B cell (primary cell): ENCODE results near the gene BOK. TPM values are rescaled to one million over a fixed set of nuclear protein-coding genes. Genes with fewer than 3 reads are reported as not detected.

Source experiments
- ATAC-seq: fragments of 200-7000 bp; cut with Tn5 transposase; one replicate; pipeline ENCODE4 v1.10.0; 2021; ENCODE audit warnings: low read depth, mild to moderate bottlenecking, moderate number of reproducible peaks, moderate library complexity
- CTCF ChIA-PET: fragments of 350-600 bp; sonication (Branson Sonifier 250); formaldehyde crosslinking; loops from one replicate; lab custom pipeline; 2021; ENCODE audit warnings: antibody characterized with exemption, inconsistent platforms; lab: Charles Lee
- POLR2A ChIA-PET: fragments of 350-600 bp; sonication (Branson Sonifier 250); formaldehyde crosslinking; loops from one replicate; lab custom pipeline; 2021; ENCODE audit warnings: antibody characterized with exemption; lab: Charles Lee
- DNase-seq: peaks from one replicate; pipeline ENCODE4 v3.0.0; 2013
- H2AFZ ChIP-seq: 2 replicates; pipeline ENCODE4 v1.6.1; 2012; ENCODE audit warnings: mild to moderate bottlenecking, low read depth, low read length; ENCODE audit not compliant: insufficient read depth, poor library complexity, severe bottlenecking
- H3K27ac ChIP-seq, 2 donors: 1 replicate in 1 of 2; 2 replicates in 1 of 2; pipeline ENCODE4 v1.5.1; 2012 to 2013; ENCODE audit warnings: low read length in 2 of 2, mild to moderate bottlenecking in 2 of 2, moderate library complexity in 1 of 2
- H3K27me3 ChIP-seq, 4 experiments: fragments of 200-600 bp in 1 of 4; sonication (generic) in 1 of 4; replicated peaks in 1 of 4; 1 replicate in 2 of 4; 2 replicates in 2 of 4; pipeline versions ENCODE4 v1.6.1 to v1.7.0; 2013 to 2016; ENCODE audit warnings: low read length in 3 of 4, mild to moderate bottlenecking in 2 of 4, mixed read lengths in 1 of 4, moderate library complexity in 1 of 4; ENCODE audit not compliant: insufficient read depth in 4 of 4, control insufficient read depth in 3 of 4; ENCODE audit errors: control extremely low read depth in 1 of 4
- H3K36me3 ChIP-seq, 2 experiments: replicated peaks in 1 of 2; 1 replicate in 1 of 2; 2 replicates in 1 of 2; pipeline versions ENCODE4 v1.6.1 to v1.7.1; 2013; ENCODE audit warnings: low read length in 1 of 2; ENCODE audit not compliant: insufficient read depth in 2 of 2, control insufficient read depth in 1 of 2; ENCODE audit errors: control extremely low read depth in 1 of 2, extremely low read depth in 1 of 2
- H3K4me1 ChIP-seq, 2 donors: fragments of 200-600 bp in 1 of 2; sonication (generic) in 1 of 2; 1 replicate in 1 of 2; 2 replicates in 1 of 2; pipeline versions ENCODE4 v1.5.1 to v1.6.1; 2013 to 2017; ENCODE audit warnings: low read length in 2 of 2; ENCODE audit not compliant: control insufficient read depth in 2 of 2, insufficient read depth in 2 of 2
- H3K4me2 ChIP-seq: replicated peaks from 2 replicates; pipeline ENCODE3; 2012; ENCODE audit warnings: mild to moderate bottlenecking, low read depth, low read length; ENCODE audit not compliant: poor library complexity, severe bottlenecking
- H3K4me3 ChIP-seq, 5 experiments: fragments of 200-600 bp in 1 of 5; sonication (generic) in 1 of 5; 1 replicate in 3 of 5; 2 replicates in 2 of 5; pipeline versions ENCODE4 v1.5.1 to v1.7.0; 2011 to 2016; ENCODE audit warnings: low read length in 4 of 5, mild to moderate bottlenecking in 4 of 5, low read depth in 2 of 5, control low read depth in 1 of 5, moderate library complexity in 1 of 5; ENCODE audit not compliant: insufficient read depth in 1 of 5; ENCODE audit errors: control extremely low read depth in 1 of 5, extremely low read depth in 1 of 5
- H3K79me2 ChIP-seq: fragments of 200-600 bp; sonication (generic); one replicate; pipeline ENCODE4 v1.6.0; 2016; ENCODE audit warnings: low read length; ENCODE audit not compliant: control insufficient read depth, insufficient read depth
- H3K9ac ChIP-seq: fragments of 200-600 bp; sonication (generic); 2 replicates; pipeline ENCODE4 v1.6.1; 2017; ENCODE audit warnings: mild to moderate bottlenecking, low read length, moderate library complexity
- H3K9me3 ChIP-seq, 3 donors: one replicate each; pipeline versions ENCODE4 v1.6.1 to v1.7.1; 2013; ENCODE audit warnings: low read length in 2 of 3; ENCODE audit not compliant: control insufficient read depth in 2 of 3, insufficient read depth in 1 of 3; ENCODE audit errors: control extremely low read depth in 1 of 3
- H4K20me1 ChIP-seq: 2 replicates; pipeline ENCODE4 v1.6.0; 2012; ENCODE audit warnings: mild to moderate bottlenecking, low read length; ENCODE audit not compliant: insufficient read depth, control insufficient read depth, poor library complexity, severe bottlenecking
- H3K27ac Mint-ChIP-seq: one replicate; pipeline ENCODE4 v1.8.0; 2021; ENCODE audit warnings: mixed read lengths
- H3K27me3 Mint-ChIP-seq: one replicate; pipeline ENCODE4 v1.8.0; 2021; ENCODE audit warnings: mixed read lengths
- H3K4me1 Mint-ChIP-seq: one replicate; pipeline ENCODE4 v1.8.0; 2021; ENCODE audit warnings: mixed read lengths
- H3K4me3 Mint-ChIP-seq: one replicate; pipeline ENCODE4 v1.8.0; 2021; ENCODE audit warnings: mixed read lengths
- H3K9me3 Mint-ChIP-seq: one replicate; pipeline ENCODE4 v1.8.0; 2022; ENCODE audit warnings: mixed read lengths; ENCODE audit not compliant: insufficient read depth
- EZH2 ChIP-seq: IDR thresholded peaks from 2 replicates; pipeline ENCODE4 v1.6.1; 2012; ENCODE audit warnings: borderline replicate concordance, low read depth, mild to moderate bottlenecking, moderate library complexity, low read length; ENCODE audit not compliant: insufficient read depth, poor library complexity, severe bottlenecking
- WGBS: methylation state at CpG from one replicate; pipeline ENCODE4 v1.1.5; 2013; ENCODE audit warnings: missing lambda C conversion rate; ENCODE audit not compliant: insufficient coverage; 5-methylcytosine and 5-hydroxymethylcytosine counted together
- intact Hi-C: fragments of 100-400 bp; cut with micrococcal nuclease; formaldehyde crosslinking; loops from one replicate; pipeline ENCODE4 v1.10.0; 2022
- polyA plus RNA-seq: library from polyadenylated mRNA; depleted of rRNA; stranded (reverse); fragments of >200 nt; gene quantifications from 2 replicates; pipeline ENCODE4 v1.2.3, GENCODE V29; 2012
- total RNA-seq, 2 donors: library from RNA; stranded (reverse); fragments of 120-200 nt in 1 of 2; gene quantifications; 1 replicate in 1 of 2; 2 replicates in 1 of 2; pipeline versions ENCODE4 v1.2.3 to v1.2.4, GENCODE V29; 2013 to 2022
- TF ChIP-seq, protein P1 (sequence below): fragments of 200-600 bp; IDR thresholded peaks from one replicate; pipeline ENCODE4 v1.8.0; 2022; ENCODE audit warnings: antibody characterized with exemption, mild to moderate bottlenecking

The BOK gene
- total and polyA plus RNA-seq, 2 donors (not counting 1 experiment from before 2014, with no cell fraction given), result 0.10 to 0.22 TPM

DNA sequence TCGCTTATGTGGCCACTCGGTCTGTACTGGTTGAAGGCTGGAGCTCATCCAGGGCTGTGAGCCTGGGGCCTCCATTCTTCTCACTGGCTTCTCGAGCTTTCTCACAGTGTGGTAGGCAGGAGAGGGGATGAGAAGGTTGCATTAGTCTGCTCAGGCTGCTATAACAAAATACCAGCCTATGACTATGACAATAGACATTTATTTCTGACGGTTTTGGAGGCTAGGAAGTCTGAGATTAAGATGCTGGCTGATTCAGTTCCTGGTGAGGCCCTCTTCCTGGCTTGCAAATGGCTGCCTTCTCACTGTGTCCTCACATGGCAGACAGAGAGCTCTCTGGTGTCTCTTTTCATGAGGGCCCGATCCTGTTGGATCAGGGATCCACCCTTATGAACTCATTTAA is 44.0 kb upstream of the BOK start:
- H3K4me3 Mint-ChIP-seq, result no peak overlapping the region
- WGBS, result 100% methylated on average over 2 of the region's 5 CpGs
- H2AFZ ChIP-seq, result no peak overlapping the region

DNA sequence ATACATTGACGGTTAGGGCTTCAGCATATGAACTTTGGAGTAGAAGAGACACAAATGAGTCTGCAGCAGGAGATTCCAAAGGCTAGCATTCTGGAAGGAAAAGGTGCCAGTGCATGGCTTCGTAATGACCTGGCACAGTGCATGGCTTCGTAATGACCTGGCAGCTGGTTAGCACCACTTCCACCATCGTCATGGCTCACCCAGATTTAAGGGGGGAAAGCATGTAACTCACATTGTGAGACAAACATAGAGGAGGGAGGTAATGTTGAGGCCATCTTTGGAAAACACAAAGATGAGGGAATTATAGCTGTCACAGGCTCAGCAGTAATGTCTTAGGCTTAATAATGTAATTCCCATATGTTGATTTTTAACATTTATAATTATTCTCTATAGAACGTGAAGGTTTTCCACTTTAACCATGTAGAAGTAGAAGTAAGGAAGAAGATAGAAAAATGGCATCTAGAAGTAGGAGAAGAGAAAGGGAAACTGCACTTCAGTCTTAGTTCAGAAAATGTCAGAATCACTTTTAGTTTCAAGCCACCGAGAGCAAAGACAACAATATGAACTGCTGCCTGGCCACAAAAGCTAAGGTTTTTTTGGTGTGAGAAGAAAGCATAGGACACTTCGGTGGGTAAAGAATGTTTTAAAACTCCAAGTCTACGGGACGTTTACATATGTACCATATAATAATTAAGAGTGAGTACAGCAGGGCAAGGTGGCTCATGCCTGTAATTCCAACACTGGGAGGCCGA is 43.4 kb upstream of the BOK start:
- Histone ChIP-seq H3K9ac (no peak overlapping the region), H3K36me3 (no peaks in the 10 kb centered on the region), H3K4me2 (no peak overlapping the region), H3K27ac (no peak overlapping the region), H3K27me3 (peaks cover 0 to 2% (median under 1%) of the 10 kb centered on the region in 4 experiments), H3K79me2 (no peaks in the 10 kb centered on the region), H3K4me1 (no peaks in the 10 kb centered on the region), H3K4me3 (no peak overlapping the region), H3K9me3 (no peaks in the 10 kb centered on the region), H4K20me1 (no peaks in the 10 kb centered on the region), H2AFZ (no peak overlapping the region)
- DNase-seq, result no peak
- ChIA-PET POLR2A (interaction anchor here (0.7 kb wide), 1 partner anchor 886 kb away, joined by 4 read pairs; no protein-coding TSS in a partner anchor), CTCF (no interaction called here)
- H3K9me3 Mint-ChIP-seq, result no peaks in the 10 kb centered on the region
- intact Hi-C loops, result no loop called here
- H3K4me1 Mint-ChIP-seq, result peaks cover 4% of the 10 kb centered on the region
- H3K27me3 Mint-ChIP-seq, result peaks cover 3% of the 10 kb centered on the region
- 96% methylated on average over 4 of the region's 10 CpGs for WGBS
- ATAC-seq, result no peak
- no peak overlapping the region for H3K4me3 Mint-ChIP-seq
- H3K27ac Mint-ChIP-seq, result no peak overlapping the region
- TF ChIP-seq, protein P1, sequence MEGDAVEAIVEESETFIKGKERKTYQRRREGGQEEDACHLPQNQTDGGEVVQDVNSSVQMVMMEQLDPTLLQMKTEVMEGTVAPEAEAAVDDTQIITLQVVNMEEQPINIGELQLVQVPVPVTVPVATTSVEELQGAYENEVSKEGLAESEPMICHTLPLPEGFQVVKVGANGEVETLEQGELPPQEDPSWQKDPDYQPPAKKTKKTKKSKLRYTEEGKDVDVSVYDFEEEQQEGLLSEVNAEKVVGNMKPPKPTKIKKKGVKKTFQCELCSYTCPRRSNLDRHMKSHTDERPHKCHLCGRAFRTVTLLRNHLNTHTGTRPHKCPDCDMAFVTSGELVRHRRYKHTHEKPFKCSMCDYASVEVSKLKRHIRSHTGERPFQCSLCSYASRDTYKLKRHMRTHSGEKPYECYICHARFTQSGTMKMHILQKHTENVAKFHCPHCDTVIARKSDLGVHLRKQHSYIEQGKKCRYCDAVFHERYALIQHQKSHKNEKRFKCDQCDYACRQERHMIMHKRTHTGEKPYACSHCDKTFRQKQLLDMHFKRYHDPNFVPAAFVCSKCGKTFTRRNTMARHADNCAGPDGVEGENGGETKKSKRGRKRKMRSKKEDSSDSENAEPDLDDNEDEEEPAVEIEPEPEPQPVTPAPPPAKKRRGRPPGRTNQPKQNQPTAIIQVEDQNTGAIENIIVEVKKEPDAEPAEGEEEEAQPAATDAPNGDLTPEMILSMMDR, result no peak
- no peak for TF ChIP-seq EZH2

More for the DNA sequence above, 44.0 kb upstream of the BOK start:
- no peaks in the 10 kb centered on the region for H3K9me3 Mint-ChIP-seq
- no peaks in the 10 kb centered on the region for H3K27me3 ChIP-seq
- H3K4me3 ChIP-seq, result no peak overlapping the region
- H3K4me2 ChIP-seq, result no peak overlapping the region
- TF ChIP-seq, protein P1, result no peak
- TF ChIP-seq EZH2, result no peak
- no peak overlapping the region for H3K27ac Mint-ChIP-seq
- no peak for ATAC-seq
- H4K20me1 ChIP-seq, result no peaks in the 10 kb centered on the region
- H3K27ac ChIP-seq, result no peak overlapping the region
- no peaks in the 10 kb centered on the region for H3K79me2 ChIP-seq
- H3K27me3 Mint-ChIP-seq, result peaks cover 3% of the 10 kb centered on the region
- peaks cover under 1% of the 10 kb centered on the region in 2 donors for H3K4me1 ChIP-seq
- no peak overlapping the region for H3K9ac ChIP-seq
- intact Hi-C loops, result no loop called here
- CTCF ChIA-PET, result no interaction called here
- no peaks in the 10 kb centered on the region for H3K36me3 ChIP-seq
- POLR2A ChIA-PET, result no interaction called here
- H3K4me1 Mint-ChIP-seq, result peaks cover 6% of the 10 kb centered on the region
- H3K9me3 ChIP-seq, result no peaks in the 10 kb centered on the region
- DNase-seq, result no peak
